Ishikawa (cell line): ENCODE results near the gene MAP2K3.

Experiments
- CEBPB ChIP-seq: IDR thresholded peaks from 2 replicates; pipeline ENCODE4 v1.6.1; 2012
- CREB1 ChIP-seq: IDR thresholded peaks from 2 replicates; pipeline ENCODE4 v1.6.1; 2012; ENCODE audit warnings: low read depth
- EGR1 ChIP-seq: IDR thresholded peaks from 2 replicates; pipeline ENCODE4 v1.6.1; 2012
- EP300 ChIP-seq: IDR thresholded peaks from 2 replicates; pipeline ENCODE4 v1.6.1; 2012; ENCODE audit warnings: borderline replicate concordance
- FOXM1 ChIP-seq: IDR thresholded peaks from 2 replicates; pipeline ENCODE4 v1.6.1; 2012; ENCODE audit warnings: low read depth, borderline replicate concordance
- MAX ChIP-seq: IDR thresholded peaks from 2 replicates; pipeline ENCODE4 v1.6.1; 2012
- NFIC ChIP-seq: IDR thresholded peaks from 2 replicates; pipeline ENCODE4 v1.6.1; 2012
- RAD21 ChIP-seq: IDR thresholded peaks from 2 replicates; pipeline ENCODE4 v1.6.1; 2012; ENCODE audit warnings: low read depth
- REST ChIP-seq: IDR thresholded peaks from 2 replicates; pipeline ENCODE4 v1.6.1; 2012; ENCODE audit warnings: low read depth, mild to moderate bottlenecking
- TAF1 ChIP-seq: IDR thresholded peaks from 2 replicates; pipeline ENCODE4 v1.6.1; 2012; ENCODE audit warnings: low read depth, mild to moderate bottlenecking
- TEAD4 ChIP-seq: IDR thresholded peaks from 2 replicates; pipeline ENCODE4 v1.6.1; 2012
- USF1 ChIP-seq: IDR thresholded peaks from 2 replicates; pipeline ENCODE4 v1.6.1; 2012
- YY1 ChIP-seq: IDR thresholded peaks from 2 replicates; pipeline ENCODE4 v1.6.1; 2012; ENCODE audit warnings: low read depth

GRCh38 chr17:21292867-21293830 lies 8.6 kb downstream of the MAP2K3 start:
- TF ChIP-seq TAF1 (no peak), MAX (no peak), EP300 (no peak), RAD21 (no peak), EGR1 (no peak), YY1 (no peak), TEAD4 (no peak), FOXM1 (no peak), CEBPB (no peak), REST (no peak), NFIC (no peak), USF1 (no peak), CREB1 (no peak)
